Pancreas (tissue), 10 donors: Measurements from ENCODE around the gene FOXL1. TPM values are rescaled to one million over a fixed set of nuclear protein-coding genes. Genes with fewer than 3 reads are reported as not detected.

Experiments used
- ATAC-seq, 4 donors: fragments of 200-7000 bp; cut with Tn5 transposase; one replicate each; pipeline versions ENCODE4 v1.8.0 to v1.9.1; 2020; ENCODE audit warnings: mild to moderate bottlenecking in 4 of 4, moderate library complexity in 4 of 4
- DNase-seq, 6 donors: peaks; one replicate each; pipeline ENCODE4 v3.0.0-alpha.2; 2020
- FAIRE-seq: peaks from 2 replicates; lab custom pipeline; 2012; peaks lifted over from hg19 to GRCh38; lab: Jason Lieb, UNC
- H3K27ac ChIP-seq, 4 donors: fragments of 200-600 bp; sonication (generic); 1 replicate in 3 of 4; 2 replicates in 1 of 4; pipeline versions ENCODE4 v1.5.0 to v1.8.0; 2020
- H3K27me3 ChIP-seq, 4 donors: fragments of 200-600 bp; one replicate each; pipeline ENCODE4 v1.8.0; 2021
- H3K36me3 ChIP-seq, 3 donors: fragments of 200-600 bp; sonication (generic) in 1 of 3; one replicate each; pipeline versions ENCODE4 v1.5.0 to v1.8.0; 2020 to 2021
- H3K4me1 ChIP-seq, 3 donors: fragments of 200-600 bp; one replicate each; pipeline ENCODE4 v1.8.0; 2021
- H3K4me3 ChIP-seq, 4 donors: fragments of 200-600 bp; sonication (generic) in 2 of 4; one replicate each; pipeline versions ENCODE4 v1.5.0 to v1.8.0; 2020 to 2021
- H3K9me3 ChIP-seq, 4 donors: fragments of 200-600 bp; one replicate each; pipeline ENCODE4 v1.8.0; 2021
- CTCF ChIP-seq, 4 donors: fragments of 200-600 bp; sonication (generic) in 3 of 4; IDR thresholded peaks; one replicate each; pipeline versions ENCODE4 v1.5.0 to v1.8.0; 2021; ENCODE audit warnings: antibody characterized with exemption in 4 of 4
- WGBS, 2 donors: extraction: QIAGEN DNeasy Blood & Tissue Kit; methylation state at CpG; one replicate each; pipeline ENCODE4 v1.1.7; 2013; 5-methylcytosine and 5-hydroxymethylcytosine counted together
- intact Hi-C, 3 donors: fragments of 100-400 bp; cut with DNase I; formaldehyde crosslinking; loops; one replicate each; pipeline versions ENCODE4 v1.11.1 to v1.14.2; 2022
- polyA plus RNA-seq, 2 donors: library from polyadenylated mRNA; stranded (reverse); fragments of 200-250 nt; gene quantifications; one replicate each; pipeline ENCODE4 v1.2.3, GENCODE V29; 2013
- total RNA-seq, 6 donors: library from RNA; stranded (reverse); fragmentation: NEBNext Ultra II Directional in 4 of 6; extraction: Animal tissue kit (Norgen Biotek cat#: 25700) in 4 of 6; gene quantifications; one replicate each; pipeline versions ENCODE4 v1.2.1 to v1.2.4, GENCODE V29; 2021 to 2023
- donor health status: healthy with polysubstance abuse.
- donor health status: DM: no; HTN: no; CAD: no; lungs with moderate emphysema.
- donor health status: DM: no; HTN: no; CAD: no.
- donor health status: control.
- donor health status: control.
- donor health status: Bipolar disorder and iron deficiency.
- donor health status: DM: yes; HTN: yes; CAD: no.
- donor health status: DM: no; HTN: no; CAD: no.
- donor health status: DM: no; HTN: no; CAD: no.
- donor health status: DM: yes; HTN: yes; CAD: no.

Gene FOXL1
- total and polyA plus RNA-seq, 8 donors = 0.06 to 0.18 (median 0.08) TPM; not detected in 2

GRCh38 chr16:86598607-86599565, 20.5 kb downstream of the FOXL1 start:
- Histone ChIP-seq H3K36me3 (no peaks in the 10 kb centered on the region), H3K27ac (no peak overlapping the region), H3K9me3 (no peaks in the 10 kb centered on the region), H3K4me3 (no peak overlapping the region), H3K4me1 (no peaks in the 10 kb centered on the region), H3K27me3 (peaks cover 0 to 10% (median 0%) of the 10 kb centered on the region in 4 donors)
- intact Hi-C loops = no loop called here
- TF ChIP-seq CTCF (IDR thresholded peaks at IDR 0.05) = no peak
- FAIRE-seq (no peak), ATAC-seq (no peak), DNase-seq (no peak)
- 49 to 65% methylated on average over 22 of the region's 22 CpGs for WGBS, 2 donors

DNA sequence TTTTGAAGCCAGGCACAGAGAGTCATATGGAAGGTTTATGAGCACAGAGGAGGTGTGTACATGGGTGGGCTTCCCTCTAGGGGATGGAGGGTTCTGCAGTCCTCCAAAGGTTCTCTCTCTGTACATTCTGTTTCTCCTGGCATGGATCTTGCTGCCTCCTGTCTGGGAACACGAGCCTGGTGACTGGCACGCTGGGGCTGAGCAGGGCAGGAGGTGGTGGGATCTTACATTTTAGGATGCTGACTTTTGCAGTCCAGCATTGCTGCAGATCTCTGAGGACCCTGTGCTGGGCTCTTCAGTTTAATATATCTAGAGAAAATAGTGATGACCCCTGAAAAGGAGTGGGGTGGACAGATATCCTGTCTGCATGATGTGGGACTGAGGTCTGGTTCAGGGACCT, 23.0 kb downstream of the FOXL1 start:
- 69 to 74% methylated on average over 2 of the region's 2 CpGs for WGBS, 2 donors
- FAIRE-seq (no peak), ATAC-seq (no peak), DNase-seq (no peak)
- Histone ChIP-seq H3K4me1 (no peaks in the 10 kb centered on the region), H3K9me3 (no peaks in the 10 kb centered on the region), H3K36me3 (no peaks in the 10 kb centered on the region), H3K27ac (no peak overlapping the region), H3K4me3 (no peak overlapping the region), H3K27me3 (peaks cover 0 to 7% (median 0%) of the 10 kb centered on the region in 4 donors)
- intact Hi-C loops = no loop called here
- TF ChIP-seq CTCF (IDR thresholded peaks at IDR 0.05) = no peak

DNA sequence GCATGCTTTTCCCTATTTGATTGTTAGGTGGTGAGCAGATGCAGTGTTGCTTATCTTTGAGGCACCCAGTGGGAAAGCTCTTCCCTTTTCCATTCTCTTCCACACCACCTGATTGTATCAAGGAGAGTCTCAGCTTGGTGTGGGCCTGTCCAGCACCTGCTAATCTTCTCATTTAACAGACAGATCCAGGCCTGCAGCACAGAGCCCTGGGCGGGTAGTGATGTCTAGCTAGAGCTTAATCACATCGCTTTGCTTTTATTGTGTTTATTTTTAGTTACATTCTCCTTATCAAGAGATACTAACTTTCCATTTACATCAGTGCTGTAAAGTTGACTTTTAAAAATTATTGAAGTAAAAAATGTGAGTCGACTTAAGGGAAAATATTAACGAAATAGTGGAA, 24.2 kb downstream of the FOXL1 start:
- WGBS, 2 donors = 43 to 51% methylated on average over 4 of the region's 4 CpGs
- DNase-seq = no peak
- H3K27me3 ChIP-seq = peaks cover 0 to 7% (median 0%) of the 10 kb centered on the region in 4 donors
- no peaks in the 10 kb centered on the region for H3K9me3 ChIP-seq
- FAIRE-seq = no peak
- no peaks in the 10 kb centered on the region for H3K36me3 ChIP-seq
- ATAC-seq = no peak
- TF ChIP-seq CTCF (IDR thresholded peaks at IDR 0.05) = no peak
- H3K4me3 ChIP-seq = no peak overlapping the region
- intact Hi-C loops = no loop called here
- no peak overlapping the region for H3K27ac ChIP-seq
- H3K4me1 ChIP-seq = no peaks in the 10 kb centered on the region

DNA sequence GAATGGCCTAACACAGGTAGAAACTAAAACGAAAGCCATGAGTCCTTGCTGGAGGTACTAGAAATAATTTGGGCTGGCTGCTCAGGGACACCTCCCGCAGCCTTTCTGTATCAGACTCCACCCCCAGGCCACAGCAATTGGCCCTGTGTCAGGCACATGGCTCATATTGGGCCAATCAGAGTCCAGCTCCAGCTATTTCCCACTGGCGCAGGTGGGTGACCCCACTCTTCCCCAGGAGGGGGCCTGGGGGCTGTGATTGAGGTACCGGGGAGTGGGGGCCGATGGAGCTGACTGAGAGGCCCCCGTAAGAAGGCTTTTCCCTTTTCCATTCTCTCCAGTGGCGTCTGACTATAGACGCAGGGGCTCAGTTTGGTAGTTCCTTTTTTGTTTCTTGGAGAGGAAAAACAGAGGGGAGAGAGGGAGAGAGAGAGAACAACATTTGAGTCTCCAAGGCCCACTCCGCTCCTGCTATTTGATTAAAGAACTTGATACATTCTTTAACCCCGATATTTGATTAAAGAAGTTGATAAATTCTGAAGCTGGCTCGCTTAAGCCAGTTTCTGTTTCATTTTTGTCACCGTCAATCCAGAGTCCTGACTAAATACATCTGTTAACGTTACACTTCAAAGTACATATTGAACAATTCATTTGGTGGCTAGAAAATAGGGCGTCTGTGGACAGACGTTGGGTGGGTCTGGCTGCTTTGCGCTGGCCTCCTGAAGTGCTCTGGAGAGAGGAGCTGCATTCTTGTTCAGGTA, 26.3 kb downstream of the FOXL1 start:
- Histone ChIP-seq H3K4me1 (no peaks in the 10 kb centered on the region), H3K27me3 (peaks cover 0 to 12% (median 0%) of the 10 kb centered on the region in 4 donors), H3K36me3 (no peaks in the 10 kb centered on the region), H3K27ac (no peak overlapping the region), H3K9me3 (no peaks in the 10 kb centered on the region), H3K4me3 (no peak overlapping the region)
- intact Hi-C loops = no loop called here
- FAIRE-seq (no peak), ATAC-seq (no peak), DNase-seq (no peak)
- WGBS, 2 donors = 59 to 67% methylated on average over 16 of the region's 16 CpGs
- TF ChIP-seq CTCF (IDR thresholded peaks at IDR 0.05) = no peak
